ENCODE results near the gene SEC61A2.

- TF ChIP-seq CTCF (IDR thresholded peaks at IDR 0.05; ENCODE audit: insufficient read depth, low read depth, low read length): no peak
- no peak for TF ChIP-seq EZH2 (IDR thresholded peaks at IDR 0.05; ENCODE audit: insufficient read depth, low read length)
These were observed 71.4 kb downstream of the SEC61A2 start for GRCh38 chr10:12200850-12201249.
